ENCODE results near the gene TPP1. TPM values are rescaled to one million over a fixed set of nuclear protein-coding genes. Genes with fewer than 3 reads are reported as not detected.

TPP1 gene
- total RNA-seq, 2 experiments from 2014 or later: 114 to 120 TPM

DNA sequence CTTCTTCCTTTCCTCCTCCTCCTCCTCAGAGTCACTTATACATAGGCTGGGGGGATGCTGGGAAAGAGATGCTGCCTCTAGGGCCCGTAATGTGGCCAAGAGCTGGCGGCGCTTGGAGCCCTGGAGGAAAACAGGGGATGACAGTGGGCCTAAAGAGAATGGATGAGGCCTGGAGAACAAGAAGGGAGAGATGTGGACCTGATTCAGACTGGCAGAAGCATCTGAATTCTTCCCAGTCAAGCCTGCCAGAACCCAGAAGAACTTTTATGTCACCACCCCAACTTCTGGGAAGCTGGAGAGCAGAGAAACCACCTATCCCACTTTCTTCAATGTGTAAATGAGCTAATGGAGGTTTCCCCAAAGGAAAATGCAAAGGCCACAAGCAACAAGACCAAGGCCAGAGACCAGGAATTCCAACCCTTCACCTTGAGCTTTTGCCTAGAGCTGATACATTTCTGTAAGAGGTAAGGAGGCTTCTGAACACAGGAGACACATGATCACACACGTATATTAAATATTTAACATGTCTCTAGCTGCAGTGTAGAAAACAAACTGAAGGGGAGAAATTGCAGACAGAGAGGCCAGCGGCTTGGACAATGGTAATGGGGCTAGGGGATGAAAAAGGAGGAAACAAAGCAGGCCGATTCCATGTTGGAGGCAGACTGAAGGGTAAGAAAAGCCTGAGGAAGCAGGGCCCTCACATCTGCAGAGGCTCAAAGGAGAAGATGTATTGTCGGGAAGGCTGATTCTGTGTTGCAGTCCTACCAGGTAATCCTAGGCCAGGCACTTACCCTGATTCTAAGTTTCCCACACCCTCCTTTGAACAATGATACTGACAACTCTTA lies 16.9 kb downstream of the TPP1 start:
- Mint-ChIP-seq H3K36me3 (peaks cover 23% of the 10 kb centered on the region), H3K27me3 (no peaks in the 10 kb centered on the region), H3K27ac (peak overlapping the region; percentile 74), H3K4me1 (peaks cover 28% of the 10 kb centered on the region), H3K4me3 (no peak overlapping the region), H3K9me3 (no peaks in the 10 kb centered on the region)
- DNase-seq: no peak
- ATAC-seq (ENCODE audit: low read depth): no peak
- POLR2A ChIA-PET: interaction anchor here (0.7 to 9.4 kb wide), 12 partner anchors 9 to 145 kb away, joined by 3 to 95 read pairs (median 4); partner anchors contain the start of genes ARFIP2, MRPL17, TAF10 and TIMM10B

DNA sequence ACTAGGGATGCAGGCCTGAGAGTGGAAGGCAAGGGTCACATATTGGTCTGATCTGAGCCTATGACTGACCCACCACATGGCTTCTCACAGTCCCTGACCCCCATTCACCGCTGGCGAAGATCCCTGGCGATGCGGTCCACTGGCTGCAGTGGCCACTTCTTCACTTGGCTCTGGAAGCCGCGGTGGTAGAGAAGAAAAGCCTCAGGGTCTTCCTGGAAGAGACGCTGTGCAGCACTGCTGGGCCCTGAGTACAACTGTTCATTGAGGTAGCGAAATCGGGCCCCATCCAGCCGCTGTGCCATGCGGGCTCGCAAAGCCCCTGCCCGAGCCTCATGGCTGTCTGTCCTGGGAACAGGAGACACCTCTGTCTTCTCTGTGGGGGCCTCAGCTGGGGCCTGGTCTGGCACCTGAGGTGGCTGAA lies 18.2 kb downstream of the TPP1 start:
- H3K27me3 Mint-ChIP-seq: no peaks in the 10 kb centered on the region
- no peak for ATAC-seq (ENCODE audit: low read depth)
- no peak for DNase-seq
- H3K36me3 Mint-ChIP-seq: peaks cover 22% of the 10 kb centered on the region
- H3K9me3 Mint-ChIP-seq: no peaks in the 10 kb centered on the region
- POLR2A ChIA-PET: no interaction called here
- no peak overlapping the region for H3K27ac Mint-ChIP-seq
- no peak overlapping the region for H3K4me3 Mint-ChIP-seq
- peaks cover 23% of the 10 kb centered on the region for H3K4me1 Mint-ChIP-seq

GRCh38 chr11:6599881-6600390 lies 19.3 kb downstream of the TPP1 start:
- Mint-ChIP-seq H3K27me3 (no peaks in the 10 kb centered on the region), H3K27ac (no peak overlapping the region), H3K9me3 (no peaks in the 10 kb centered on the region), H3K4me1 (peaks cover 22% of the 10 kb centered on the region), H3K4me3 (no peak overlapping the region), H3K36me3 (peaks cover 24% of the 10 kb centered on the region)
- POLR2A ChIA-PET: interaction anchor here (1.0 to 1.8 kb wide), 2 partner anchors 12 to 83 kb away, joined by 3 to 4 read pairs; partner anchors contain the start of genes MRPL17 and TAF10
- DNase-seq (no peak), ATAC-seq (ENCODE audit: low read depth) (no peak)

DNA sequence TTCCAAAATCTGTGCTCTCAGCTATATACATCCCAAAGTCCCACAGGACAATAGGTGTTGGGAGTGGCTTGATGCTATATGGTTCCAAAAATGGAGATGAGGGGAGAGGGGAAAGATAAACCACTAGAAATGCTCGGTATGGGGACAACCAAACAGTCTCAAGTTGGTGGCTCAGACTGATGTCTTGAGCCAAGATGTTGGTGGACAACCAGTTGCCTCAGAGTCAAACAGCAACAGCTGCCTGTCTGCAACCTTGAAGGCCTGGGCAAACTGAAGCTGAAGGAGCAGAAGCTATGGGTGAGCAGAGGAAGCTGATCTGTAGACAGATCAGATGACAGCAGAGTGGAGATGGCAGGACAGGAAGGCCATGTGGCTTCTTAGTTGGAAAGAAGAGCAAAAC lies 19.8 kb downstream of the TPP1 start:
- Mint-ChIP-seq H3K4me3 (no peak overlapping the region), H3K9me3 (no peaks in the 10 kb centered on the region), H3K4me1 (peaks cover 25% of the 10 kb centered on the region), H3K36me3 (peaks cover 25% of the 10 kb centered on the region), H3K27ac (peak overlapping the region; percentile 35), H3K27me3 (no peaks in the 10 kb centered on the region)
- no peak for ATAC-seq (ENCODE audit: low read depth)
- POLR2A ChIA-PET: interaction anchor here (1.8 kb wide), 1 partner anchor 84 kb away, joined by 4 read pairs; the partner anchor contains the start of gene MRPL17
- DNase-seq: no peak

- ATAC-seq (ENCODE audit: low read depth) (no peak), DNase-seq (no peak)
- Mint-ChIP-seq H3K27me3 (no peaks in the 10 kb centered on the region), H3K9me3 (no peaks in the 10 kb centered on the region), H3K4me1 (peaks cover 30% of the 10 kb centered on the region), H3K36me3 (peaks cover 31% of the 10 kb centered on the region), H3K4me3 (no peak overlapping the region), H3K27ac (no peak overlapping the region)
- POLR2A ChIA-PET: no interaction called here
These were observed 20.7 kb downstream of the TPP1 start for GRCh38 chr11:6598555-6598954.

DNA sequence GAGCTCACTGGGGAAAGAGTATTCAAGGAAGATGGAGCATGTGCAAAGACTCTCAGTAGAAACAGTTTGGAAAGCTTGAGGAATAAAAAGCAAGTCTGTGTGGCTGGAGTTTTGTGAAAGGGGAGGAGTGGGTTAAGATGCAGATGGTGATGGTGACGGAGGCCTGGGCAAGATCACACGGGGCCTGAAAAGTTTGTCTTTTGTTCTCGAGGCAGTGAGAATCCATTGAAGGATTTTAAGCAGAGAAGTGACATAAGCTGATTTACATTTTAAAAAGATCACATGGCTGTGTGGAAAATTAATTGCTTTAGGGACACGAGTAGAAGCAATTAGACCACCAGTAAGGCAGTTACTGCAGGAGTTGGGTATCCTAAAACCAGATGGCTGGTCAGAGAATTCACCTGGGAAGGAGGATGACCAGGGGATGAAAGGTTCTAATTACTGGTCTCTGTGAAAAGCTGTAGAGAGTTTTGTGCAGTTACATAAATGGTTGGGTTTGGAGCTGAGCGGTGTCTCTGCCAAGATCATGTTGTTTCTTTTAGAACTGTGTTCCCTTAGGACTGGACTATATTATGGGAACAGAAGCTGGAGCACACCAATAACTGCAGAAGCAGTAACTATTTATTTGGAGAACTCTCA lies 22.9 kb downstream of the TPP1 start:
- Mint-ChIP-seq H3K27ac (peak overlapping the region; percentile 10), H3K27me3 (no peaks in the 10 kb centered on the region), H3K4me3 (no peak overlapping the region), H3K36me3 (peaks cover 42% of the 10 kb centered on the region), H3K4me1 (peaks cover 22% of the 10 kb centered on the region), H3K9me3 (no peaks in the 10 kb centered on the region)
- no peak for ATAC-seq (ENCODE audit: low read depth)
- POLR2A ChIA-PET: no interaction called here
- DNase-seq: no peak

DNA sequence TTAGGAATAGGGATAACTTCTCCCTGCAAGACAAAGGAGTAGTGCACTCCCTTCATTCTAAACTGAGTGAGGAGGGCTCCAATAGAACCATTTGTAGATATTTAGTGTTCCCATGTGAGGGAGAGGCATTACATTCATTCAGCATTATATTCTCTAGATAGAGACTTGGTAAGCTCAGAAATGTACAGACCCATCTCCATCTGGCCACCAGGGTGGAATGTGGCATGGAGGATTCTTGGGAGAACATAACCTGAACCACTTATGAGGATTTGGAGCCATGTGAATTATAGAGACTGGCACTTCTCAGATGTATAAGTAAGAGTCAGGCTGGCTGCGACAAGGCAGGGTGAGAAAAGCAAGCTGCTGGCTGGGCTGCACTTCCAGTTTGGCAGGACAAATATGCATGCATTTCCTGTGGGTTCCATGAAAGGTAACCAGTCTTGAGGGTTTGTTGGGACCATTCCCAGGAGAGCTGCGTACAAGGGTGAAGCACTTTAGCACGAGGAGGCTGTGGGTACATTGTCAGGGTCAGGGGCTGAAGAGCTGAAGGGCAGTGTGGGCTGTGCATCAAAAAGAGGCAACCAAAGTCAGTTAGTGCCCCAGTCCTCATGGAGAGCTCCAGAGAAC lies 25.0 kb downstream of the TPP1 start:
- Mint-ChIP-seq H3K36me3 (peaks cover 37% of the 10 kb centered on the region), H3K27me3 (no peaks in the 10 kb centered on the region), H3K4me1 (peaks cover 18% of the 10 kb centered on the region), H3K27ac (no peak overlapping the region), H3K9me3 (no peaks in the 10 kb centered on the region), H3K4me3 (no peak overlapping the region)
- DNase-seq: no peak
- POLR2A ChIA-PET: interaction anchor here (0.5 kb wide), 1 partner anchor 78 kb away, joined by 3 read pairs; no protein-coding TSS in a partner anchor
- no peak for ATAC-seq (ENCODE audit: low read depth)

DNA sequence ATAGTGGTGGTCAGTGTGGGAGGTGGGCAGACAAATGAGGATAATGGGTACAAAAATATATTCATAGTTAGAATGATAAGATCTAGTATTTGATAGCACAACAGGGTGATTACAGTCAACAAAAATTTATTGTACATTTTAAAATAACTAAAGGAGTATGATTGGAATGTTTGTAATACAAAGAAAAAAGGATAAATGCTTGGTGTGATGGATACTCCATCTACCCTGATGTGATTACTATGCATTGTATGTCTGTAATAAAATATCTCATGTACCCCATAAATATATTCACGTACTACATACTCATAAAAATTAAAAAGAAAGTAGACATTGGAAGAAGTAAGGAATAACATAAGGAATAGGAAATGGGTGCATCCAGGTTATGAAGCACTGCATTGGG lies 31.2 kb downstream of the TPP1 start:
- Mint-ChIP-seq H3K9me3 (peaks cover 12% of the 10 kb centered on the region), H3K36me3 (peaks cover 39% of the 10 kb centered on the region), H3K27me3 (no peaks in the 10 kb centered on the region), H3K4me3 (no peak overlapping the region), H3K4me1 (no peaks in the 10 kb centered on the region), H3K27ac (no peak overlapping the region)
- POLR2A ChIA-PET: no interaction called here
- ATAC-seq (ENCODE audit: low read depth) (no peak), DNase-seq (no peak)

- Mint-ChIP-seq H3K4me1 (no peaks in the 10 kb centered on the region), H3K9me3 (peaks cover 14% of the 10 kb centered on the region), H3K4me3 (no peak overlapping the region), H3K27ac (no peak overlapping the region), H3K36me3 (peaks cover 38% of the 10 kb centered on the region), H3K27me3 (no peaks in the 10 kb centered on the region)
- ATAC-seq (ENCODE audit: low read depth): no peak
- POLR2A ChIA-PET: no interaction called here
- DNase-seq: no peak
These were observed 31.8 kb downstream of the TPP1 start for GRCh38 chr11:6587360-6587953.

DNA sequence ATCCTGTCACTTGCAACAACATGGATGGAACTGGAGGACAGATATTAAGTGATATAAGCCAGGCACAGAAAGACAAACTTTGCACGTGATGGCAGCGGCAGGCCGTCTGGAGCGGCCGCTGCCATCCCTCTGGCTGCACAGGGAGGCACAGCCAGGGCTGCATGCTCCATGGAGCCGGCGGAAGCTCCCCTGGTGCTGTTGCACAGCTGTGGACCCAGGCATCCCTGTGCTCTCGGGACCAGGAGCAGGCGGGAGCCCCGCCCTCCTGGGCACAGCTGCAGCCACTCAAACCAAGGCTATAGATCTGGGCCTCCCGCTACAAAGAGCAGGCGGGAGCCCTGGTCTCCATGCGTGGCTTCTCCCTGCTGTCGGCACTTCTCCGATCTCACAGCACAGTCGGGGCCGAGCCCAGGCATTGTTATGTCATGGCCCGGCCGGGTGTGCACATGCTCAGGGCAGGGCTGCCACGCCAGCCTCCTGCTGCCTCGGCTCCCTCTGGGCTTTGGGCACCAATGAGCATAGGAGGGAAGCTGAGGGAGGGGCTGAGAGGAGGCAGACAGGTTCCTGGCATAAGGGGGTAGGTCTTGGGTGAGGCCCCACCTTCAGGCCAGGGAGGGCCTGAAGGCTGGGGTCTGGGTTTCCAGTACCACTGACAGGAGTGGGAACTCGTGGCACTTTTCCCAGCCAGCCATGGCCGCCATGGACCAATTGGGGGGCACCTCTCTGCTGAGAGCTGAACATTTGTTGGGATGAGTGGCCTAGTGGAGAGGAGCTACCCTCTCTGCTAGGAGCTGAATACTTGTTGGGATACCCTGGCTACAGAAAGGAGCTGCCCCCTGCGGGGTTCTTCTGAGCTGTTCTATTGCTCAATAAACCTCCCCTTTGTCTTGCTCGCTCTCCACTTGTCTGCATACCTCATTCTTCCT lies 32.5 kb downstream of the TPP1 start:
- H3K27me3 Mint-ChIP-seq: no peaks in the 10 kb centered on the region
- H3K36me3 Mint-ChIP-seq: peaks cover 36% of the 10 kb centered on the region
- H3K9me3 Mint-ChIP-seq: peaks cover 14% of the 10 kb centered on the region
- no peak overlapping the region for H3K27ac Mint-ChIP-seq
- no peak for ATAC-seq (ENCODE audit: low read depth)
- POLR2A ChIA-PET: no interaction called here
- no peak overlapping the region for H3K4me3 Mint-ChIP-seq
- DNase-seq: no peak
- no peaks in the 10 kb centered on the region for H3K4me1 Mint-ChIP-seq

DNA sequence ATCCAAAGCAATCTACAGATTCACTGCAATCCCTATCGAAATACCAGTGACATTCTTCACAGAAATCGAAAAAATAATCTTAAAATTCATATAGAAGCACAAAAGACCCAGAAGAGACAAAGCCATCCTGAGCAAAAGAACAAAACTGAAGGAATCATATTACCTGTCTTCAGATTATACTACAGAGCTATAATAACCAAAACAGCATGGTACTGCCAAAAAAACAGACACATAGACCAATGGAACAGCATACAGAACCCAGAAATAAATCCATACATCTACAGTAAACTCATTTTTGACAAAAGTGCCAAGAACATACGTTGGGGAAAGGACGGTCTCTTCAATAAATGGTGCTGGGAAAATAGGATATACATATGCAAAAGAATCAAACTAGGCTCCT lies 34.7 kb downstream of the TPP1 start:
- POLR2A ChIA-PET: no interaction called here
- ATAC-seq (ENCODE audit: low read depth): no peak
- peaks cover 14% of the 10 kb centered on the region for H3K9me3 Mint-ChIP-seq
- no peak overlapping the region for H3K27ac Mint-ChIP-seq
- DNase-seq: no peak
- no peaks in the 10 kb centered on the region for H3K4me1 Mint-ChIP-seq
- H3K27me3 Mint-ChIP-seq: no peaks in the 10 kb centered on the region
- peaks cover 43% of the 10 kb centered on the region for H3K36me3 Mint-ChIP-seq
- no peak overlapping the region for H3K4me3 Mint-ChIP-seq

- DNase-seq (no peak), ATAC-seq (ENCODE audit: low read depth) (no peak)
- H3K36me3 Mint-ChIP-seq: peaks cover 43% of the 10 kb centered on the region
- peaks cover 14% of the 10 kb centered on the region for H3K9me3 Mint-ChIP-seq
- H3K4me1 Mint-ChIP-seq: no peaks in the 10 kb centered on the region
- H3K27me3 Mint-ChIP-seq: no peaks in the 10 kb centered on the region
- POLR2A ChIA-PET: no interaction called here
- H3K27ac Mint-ChIP-seq: no peak overlapping the region
- H3K4me3 Mint-ChIP-seq: no peak overlapping the region
These were observed 35.6 kb downstream of the TPP1 start for GRCh38 chr11:6583584-6583983.

Measured in activated naive CD8-positive, alpha-beta T cell treated with anti-CD3 and anti-CD28 coated beads, Interleukin-2, amount 10 ng/mL, durations not matched to agents 7 days and 5 days (primary cell).